HG03460 (cell line): Measurements from ENCODE around the gene PKNOX2.

Source experiments
- ATAC-seq: cut with Tn5 transposase; IDR thresholded peaks from one replicate; pipeline ENCODE4 v1.9.1; 2021; ENCODE audit not compliant: unreplicated experiment

Gene PKNOX2

GRCh38 chr11:125258291-125259032 is 93.9 kb downstream of the PKNOX2 start:
- ATAC-seq = no peak

GRCh38 chr11:125261588-125261987 is 97.0 kb downstream of the PKNOX2 start:
- no peak for ATAC-seq

DNA sequence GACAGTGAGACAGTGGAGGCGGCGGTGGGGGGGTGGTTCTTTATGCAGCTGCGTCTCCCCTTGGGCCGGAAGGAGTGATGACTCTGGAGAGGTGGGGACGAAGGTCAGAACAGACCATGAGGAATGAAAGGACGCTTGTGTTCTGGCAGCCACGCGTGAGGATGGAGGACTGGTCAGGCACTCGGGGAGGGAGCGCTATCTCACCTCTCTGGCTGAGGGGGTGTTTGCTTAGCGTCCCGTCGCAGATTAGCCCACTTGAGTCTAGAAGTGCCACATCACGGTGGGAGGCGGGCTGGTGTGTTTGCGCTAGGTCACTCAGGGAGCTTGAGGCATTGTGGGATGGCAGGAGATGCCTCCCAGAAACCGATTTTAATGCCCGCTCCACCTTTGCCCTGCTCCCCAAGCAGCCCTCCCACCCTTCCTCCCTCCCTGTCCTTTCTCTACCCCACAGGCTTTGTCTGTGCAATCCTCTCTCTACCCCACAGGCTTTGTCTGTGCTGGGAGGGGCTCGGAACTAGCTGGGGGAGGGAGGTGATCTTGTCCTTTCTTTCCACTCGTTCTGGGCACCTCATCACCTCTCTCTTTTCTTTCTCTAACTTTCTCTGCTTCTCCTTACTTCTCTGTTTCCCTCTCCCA is 97.8 kb downstream of the PKNOX2 start:
- no peak for ATAC-seq

- ATAC-seq = no peak
These were observed 98.3 kb downstream of the PKNOX2 start for GRCh38 chr11:125262830-125263218.

GRCh38 chr11:125263268-125263790 is 98.8 kb downstream of the PKNOX2 start:
- no peak for ATAC-seq

DNA sequence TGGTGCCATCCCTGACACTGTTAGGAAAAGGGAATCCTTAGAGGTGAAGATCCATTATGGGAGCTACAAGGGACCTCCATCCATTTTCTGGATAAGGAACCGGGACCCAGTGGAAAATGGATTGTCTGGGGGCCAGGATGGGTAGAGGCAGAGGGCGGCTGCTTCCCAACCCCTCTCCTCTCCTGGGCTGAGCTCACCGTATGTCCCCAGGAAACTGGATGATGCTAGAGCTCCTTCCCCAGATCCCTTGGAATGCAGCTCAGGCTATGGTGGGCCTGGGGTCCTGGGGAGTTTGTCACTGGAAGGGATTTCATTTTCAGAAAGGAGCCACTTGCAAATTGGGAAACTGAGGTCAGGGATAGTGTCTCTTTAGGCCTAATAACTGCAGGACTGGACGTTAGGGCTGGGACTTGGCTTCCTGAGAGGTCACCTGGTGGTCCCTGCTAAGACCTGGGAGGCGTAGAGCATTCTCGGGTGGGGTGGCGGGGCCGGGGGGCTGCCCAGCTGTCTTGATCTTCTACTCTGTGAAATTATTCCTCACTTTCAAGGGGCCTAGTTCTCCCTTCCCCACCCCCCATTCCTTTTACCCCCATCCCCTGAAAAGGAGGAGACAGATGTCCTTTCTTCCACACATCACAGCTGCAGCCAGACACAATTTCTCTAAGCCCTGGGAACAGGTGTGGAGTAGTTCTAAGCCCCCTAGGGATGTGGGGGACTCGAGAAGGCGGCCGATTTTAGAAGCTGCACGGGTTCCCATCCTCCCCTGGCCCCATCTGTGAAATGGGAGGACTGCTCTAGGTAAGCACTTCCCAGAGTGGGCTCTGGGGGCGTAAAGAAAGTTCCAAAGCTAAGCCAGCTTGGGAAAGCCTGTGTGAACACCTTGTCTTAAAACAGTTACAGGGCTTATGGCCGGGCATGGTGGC is 99.8 kb downstream of the PKNOX2 start:
- no peak for ATAC-seq

GRCh38 chr11:125267548-125267947 is 103.0 kb downstream of the PKNOX2 start:
- ATAC-seq = no peak

- no peak for ATAC-seq
These were observed 104.1 kb downstream of the PKNOX2 start for GRCh38 chr11:125268611-125269010.

- ATAC-seq = no peak
These were observed 105.6 kb downstream of the PKNOX2 start for GRCh38 chr11:125270106-125270505.

DNA sequence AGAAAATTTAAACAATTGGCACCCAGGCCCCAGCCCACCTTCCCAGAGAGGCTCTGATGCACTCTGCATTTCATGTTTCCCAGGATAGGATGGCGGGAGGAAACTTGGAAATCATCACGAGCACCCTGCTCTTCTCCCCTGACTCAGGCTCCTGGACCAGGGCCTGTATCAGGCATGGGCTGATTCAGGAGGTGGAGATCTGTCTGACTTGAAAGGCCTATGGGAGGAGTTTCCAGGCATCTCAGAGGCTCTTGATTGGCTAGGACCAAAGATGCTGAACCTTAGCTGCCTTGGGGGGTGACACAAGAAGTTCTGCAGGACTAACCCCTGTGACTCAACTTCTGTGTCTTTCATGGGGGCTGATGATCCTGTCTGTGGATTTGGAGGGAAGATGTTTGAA is 106.2 kb downstream of the PKNOX2 start:
- no peak for ATAC-seq

GRCh38 chr11:125271483-125272091 is 107.0 kb downstream of the PKNOX2 start:
- no peak for ATAC-seq

DNA sequence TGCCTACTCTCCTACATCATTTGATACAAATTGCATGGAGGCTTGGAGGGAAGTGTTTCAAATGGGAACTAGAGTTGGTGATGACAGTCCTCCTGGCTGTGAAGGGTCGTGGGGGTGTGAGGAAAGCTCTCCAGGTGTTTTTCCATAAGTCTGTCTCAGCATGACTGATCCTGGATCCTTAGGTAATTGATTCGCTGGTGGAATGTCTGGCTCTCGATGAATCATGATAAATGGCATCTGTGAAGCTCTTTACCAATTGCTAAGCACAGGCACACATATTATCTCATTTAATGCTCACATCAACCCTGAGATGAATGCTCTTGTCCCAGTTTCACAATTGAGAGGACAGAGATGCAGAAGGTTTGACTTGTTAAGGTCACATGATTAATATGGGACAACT is 107.5 kb downstream of the PKNOX2 start:
- no peak for ATAC-seq

GRCh38 chr11:125272821-125273220 is 108.3 kb downstream of the PKNOX2 start:
- ATAC-seq = no peak

DNA sequence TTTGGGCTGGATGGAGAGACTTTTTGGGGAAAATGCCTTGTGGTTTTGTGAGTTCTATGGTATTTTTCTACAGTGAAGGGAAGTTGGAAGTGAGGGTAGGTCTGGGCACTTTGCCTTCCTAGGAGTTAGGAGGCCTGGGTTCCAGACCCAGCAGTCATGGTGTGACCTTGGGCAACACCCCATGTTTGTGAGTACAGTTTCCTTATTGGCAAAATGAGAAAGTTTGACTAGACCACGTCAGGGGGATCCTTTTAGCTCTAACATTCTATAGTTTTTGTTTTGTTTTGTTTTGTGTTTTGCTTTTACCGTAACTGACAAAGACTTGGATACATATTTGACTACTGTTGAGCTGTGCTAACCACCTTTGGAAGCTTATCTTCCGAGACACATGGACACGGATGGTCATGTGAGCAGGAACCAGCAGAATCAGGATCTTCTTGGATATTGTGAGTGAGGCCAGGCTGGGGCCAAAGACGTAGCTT is 109.0 kb downstream of the PKNOX2 start:
- ATAC-seq = no peak

DNA sequence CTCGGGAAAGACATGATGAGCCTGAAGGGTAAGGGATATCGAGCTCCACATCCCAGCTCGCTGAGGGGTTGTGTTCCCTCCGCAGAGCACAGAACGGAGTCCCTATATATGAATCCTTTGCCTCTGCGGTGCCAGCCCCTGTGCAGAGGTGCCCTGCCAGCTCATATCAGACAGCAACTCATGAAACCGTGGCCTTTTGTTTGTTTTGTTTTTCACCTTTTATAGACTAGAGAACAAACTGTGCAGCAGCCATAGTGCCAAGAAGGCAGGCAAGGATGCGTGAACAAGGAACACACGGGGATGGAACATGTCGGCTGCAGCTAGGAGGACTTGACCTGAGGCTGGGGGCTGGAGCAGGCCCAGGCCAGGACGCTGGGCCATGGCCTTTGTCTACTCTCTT is 109.8 kb downstream of the PKNOX2 start:
- no peak for ATAC-seq

- no peak for ATAC-seq
These were observed 110.2 kb downstream of the PKNOX2 start for GRCh38 chr11:125274774-125275173.

GRCh38 chr11:125275905-125276618 is 111.5 kb downstream of the PKNOX2 start:
- no peak for ATAC-seq

DNA sequence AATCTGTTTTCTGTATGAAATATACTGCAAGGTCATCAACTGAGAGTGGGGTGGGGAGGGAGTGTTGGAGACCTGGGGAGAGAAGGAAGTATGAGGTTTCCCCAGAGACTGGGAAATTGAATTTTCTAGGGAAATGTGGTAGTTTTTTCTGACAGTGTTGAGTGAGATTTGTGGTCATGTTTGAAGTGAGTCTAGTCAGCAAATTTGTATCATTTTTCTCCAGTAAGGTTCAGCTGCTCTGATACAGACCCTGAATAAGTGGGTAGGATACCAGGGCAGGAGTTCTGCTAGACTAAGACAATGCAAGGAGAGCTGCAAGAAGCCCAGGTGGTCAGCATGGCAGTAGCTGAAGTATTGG is 112.0 kb downstream of the PKNOX2 start:
- no peak for ATAC-seq

DNA sequence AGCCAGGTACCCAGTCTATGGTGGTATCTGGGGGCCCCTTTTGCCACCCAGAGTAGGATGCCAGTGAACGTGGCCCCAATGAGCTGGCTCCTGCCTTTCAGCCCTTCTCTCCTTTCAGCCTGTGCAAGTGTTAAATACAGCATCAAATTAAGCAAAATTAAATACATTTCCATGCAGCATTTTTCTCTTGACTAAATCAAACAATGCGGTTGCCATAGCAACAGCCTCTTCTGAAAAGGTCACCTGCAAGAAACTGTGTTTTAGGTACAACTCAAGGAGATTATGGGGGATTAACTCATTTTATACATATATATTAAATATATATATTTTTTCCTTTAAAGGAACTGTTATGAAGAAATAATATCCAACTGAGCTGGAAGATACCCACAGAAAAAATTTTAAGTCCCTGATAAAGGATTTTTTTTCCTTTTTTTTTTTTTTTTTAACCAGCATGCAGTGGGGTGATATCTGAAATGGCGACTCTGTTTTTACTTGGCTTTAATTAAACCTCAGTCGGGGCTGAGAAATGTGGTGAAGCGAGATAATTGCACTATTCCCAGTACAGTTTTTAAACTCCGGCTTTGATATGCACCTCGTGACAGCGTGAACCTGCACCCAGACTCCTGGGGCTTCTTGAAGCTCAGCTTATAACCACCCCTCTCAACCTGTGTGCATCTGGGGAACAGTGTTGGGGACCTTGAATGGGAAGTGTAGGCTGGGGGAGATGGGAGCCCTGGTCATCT is 115.3 kb downstream of the PKNOX2 start:
- no peak for ATAC-seq

GRCh38 chr11:125280646-125281045 is 116.1 kb downstream of the PKNOX2 start:
- no peak for ATAC-seq
